GM18517 (cell line): ENCODE results near the gene INAFM2.

Source experiments
- ATAC-seq: cut with Tn5 transposase; IDR thresholded peaks from one replicate; pipeline ENCODE4 v1.9.1; 2021; ENCODE audit warnings: mild to moderate bottlenecking, moderate library complexity; ENCODE audit not compliant: unreplicated experiment

INAFM2 gene

DNA sequence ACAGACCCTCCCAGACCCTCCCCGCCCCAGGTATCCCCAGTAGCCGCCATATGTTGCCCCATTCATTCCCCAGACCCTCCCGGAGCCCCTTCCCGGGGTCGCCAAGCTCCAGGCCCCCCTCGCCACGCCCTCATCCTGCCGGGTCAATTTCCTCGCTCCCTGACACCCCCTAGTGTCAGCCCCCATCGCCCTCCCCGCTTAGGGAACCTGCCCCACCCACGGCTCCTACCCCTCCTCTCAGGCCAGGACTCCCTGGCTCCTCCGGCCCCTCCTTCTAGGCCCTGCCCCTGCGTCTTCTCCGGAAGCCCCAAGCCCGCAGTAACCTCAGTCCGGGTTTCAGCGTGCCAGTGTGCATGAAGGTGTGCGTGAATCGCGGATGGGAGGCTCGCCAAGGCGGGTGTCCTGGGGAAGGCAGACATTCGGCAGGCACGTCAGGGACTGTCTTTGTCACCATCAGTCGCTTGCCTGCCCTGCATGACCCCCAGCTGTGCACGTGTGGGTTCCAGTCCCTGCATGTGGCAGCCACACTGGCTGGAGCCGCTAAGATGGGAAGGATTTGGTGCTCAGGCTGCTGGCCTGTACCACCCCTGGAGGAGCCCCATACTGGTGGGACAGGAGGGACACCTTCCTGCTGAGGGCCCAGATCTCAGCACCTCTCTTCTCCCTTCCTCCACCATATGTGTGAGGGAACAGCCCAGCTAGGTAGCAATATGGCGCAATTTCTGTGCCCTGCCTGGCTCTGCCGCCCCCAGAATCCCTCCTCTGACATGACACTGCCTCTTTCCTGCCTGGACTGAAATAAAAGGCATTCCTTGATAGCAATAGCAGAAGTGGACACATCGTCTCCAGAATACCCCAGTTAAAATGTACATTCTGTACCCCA, 35.2 kb downstream of the INAFM2 start:
- no peak for ATAC-seq

DNA sequence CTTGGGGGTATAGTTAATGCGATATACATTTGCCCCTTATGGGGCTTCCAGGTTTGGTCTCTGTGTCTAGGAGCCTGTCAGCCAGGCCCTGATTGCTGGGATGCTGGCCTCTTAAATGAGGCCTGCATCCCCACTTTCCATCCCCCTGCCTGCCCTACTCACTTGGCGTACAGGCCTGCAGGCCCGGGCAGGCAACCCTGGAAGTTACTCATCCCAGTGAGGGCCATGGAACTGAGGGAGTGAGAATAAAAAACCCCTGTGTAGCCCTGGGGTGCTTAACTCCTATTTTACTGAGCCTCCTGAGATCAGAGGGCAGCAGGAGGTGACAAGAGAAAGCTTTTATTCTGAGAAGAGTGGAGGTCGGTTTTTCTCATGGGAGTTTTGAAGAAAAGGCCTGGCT, 36.5 kb downstream of the INAFM2 start:
- no peak for ATAC-seq

DNA sequence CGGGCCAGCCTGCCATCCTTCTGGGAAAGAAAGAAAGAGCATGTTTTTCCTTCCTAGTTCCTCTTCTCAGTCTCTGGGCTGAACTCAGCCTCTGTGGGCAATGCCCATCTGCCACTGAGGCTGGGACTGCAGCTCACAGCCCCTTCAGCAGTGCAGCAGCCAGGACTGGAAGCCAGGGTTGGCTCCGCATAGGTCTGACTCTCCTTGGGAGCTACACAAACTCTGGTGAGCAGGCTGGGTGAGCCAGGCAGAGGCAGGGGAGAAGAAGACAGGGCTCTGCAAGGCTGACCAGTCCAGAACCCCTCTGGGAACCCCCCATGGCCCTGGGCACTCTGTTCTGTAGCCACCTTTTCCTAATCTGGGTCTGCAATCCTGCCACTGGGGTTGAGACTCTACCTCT, 38.1 kb downstream of the INAFM2 start:
- no peak for ATAC-seq

DNA sequence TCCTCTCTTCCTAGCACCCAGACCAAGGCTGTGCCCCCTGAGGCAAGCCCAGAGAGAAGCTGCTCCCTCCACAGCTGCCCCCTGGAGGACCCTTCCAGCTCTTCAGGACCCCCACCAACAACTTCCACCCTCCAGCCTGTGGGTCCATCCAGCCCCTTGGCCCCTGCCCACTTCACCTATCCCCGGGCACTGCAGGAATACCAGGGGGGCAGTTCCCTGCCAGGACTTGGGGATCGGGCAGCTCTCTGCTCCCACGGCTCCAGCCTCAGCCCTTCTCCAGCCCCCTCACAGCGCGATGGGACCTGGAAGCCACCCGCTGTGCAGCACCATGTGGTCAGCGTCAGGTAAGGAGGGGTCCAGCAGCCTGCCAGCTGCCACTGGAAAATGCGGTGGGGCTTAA, 40.1 kb downstream of the INAFM2 start:
- no peak for ATAC-seq

DNA sequence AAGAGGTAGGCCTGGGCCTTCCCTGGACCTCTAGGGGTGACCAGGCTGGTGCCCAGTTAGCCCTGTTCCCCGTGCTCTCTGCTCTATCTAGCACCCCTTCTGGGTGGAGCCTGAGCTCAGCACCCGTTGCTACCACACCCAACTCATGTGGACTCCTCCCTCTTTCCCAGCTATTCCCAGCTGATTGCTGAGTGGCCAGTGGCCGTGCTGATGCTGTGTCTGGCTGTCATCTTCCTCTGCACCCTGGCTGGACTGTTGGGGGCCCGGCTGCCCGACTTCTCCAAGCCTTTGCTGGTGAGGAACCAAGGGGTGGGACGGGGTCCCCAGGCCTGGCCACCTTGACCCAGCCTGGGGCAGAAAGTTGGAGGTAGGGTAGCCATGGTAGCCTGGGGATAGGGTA, 40.8 kb downstream of the INAFM2 start:
- no peak for ATAC-seq

DNA sequence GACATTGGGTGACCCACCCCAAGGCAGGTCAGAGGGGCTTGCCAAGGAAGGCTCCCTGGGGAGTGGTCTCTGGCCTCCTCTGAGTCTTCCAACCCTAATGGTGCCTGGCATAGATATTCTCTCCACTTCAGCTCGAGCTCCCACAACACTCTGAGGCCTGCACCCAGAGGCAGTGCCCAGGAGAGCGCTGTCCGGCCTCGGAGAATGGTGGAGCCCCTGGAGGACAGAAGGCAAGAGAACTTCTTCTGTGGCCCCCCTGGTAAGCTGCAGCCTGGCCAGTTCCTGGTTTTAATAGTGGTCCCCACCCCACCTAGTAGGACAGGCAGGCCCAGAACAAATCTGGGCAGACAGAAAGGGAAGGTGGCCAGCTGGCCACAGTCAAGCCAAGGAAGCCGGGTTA, 41.5 kb downstream of the INAFM2 start:
- no peak for ATAC-seq

DNA sequence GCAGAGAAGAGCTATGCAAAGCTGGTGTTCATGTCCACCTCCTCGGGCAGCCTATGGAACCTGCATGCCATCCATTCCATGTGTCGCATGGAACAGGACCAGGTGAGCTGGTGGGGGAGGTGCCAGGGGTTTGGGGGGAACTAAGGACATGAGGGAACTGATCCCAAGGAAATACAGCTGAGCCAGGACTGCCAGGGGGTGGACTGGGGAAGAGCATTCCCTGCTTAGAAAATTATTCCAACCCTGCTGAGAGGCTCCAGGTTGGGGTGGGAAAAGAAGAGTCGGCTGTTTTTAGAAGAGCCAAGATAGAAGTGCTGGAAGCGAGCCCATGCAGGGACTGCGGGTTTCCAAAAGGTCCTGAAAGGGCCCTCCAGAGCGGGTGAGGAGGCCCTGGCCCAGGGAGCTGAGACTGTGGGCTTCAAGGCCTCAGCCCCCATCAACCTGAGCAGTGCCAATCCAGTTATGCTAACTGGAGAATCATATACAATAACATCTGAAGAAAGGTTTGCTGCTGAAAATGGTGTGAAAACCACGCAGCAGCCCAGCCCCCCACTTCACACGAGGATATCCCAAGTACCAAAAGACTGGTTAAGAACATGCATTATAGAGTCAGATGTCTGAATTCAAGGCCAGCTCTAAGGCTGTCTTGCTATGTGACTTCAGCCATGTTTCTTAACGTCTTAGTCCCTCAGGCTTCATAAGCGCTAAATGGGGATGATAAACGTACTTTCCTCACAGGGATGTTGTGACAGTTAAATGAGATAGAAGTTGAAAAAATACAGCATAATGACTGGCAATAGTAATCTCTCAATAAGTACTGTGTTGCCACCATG, 42.3 kb downstream of the INAFM2 start:
- no peak for ATAC-seq

DNA sequence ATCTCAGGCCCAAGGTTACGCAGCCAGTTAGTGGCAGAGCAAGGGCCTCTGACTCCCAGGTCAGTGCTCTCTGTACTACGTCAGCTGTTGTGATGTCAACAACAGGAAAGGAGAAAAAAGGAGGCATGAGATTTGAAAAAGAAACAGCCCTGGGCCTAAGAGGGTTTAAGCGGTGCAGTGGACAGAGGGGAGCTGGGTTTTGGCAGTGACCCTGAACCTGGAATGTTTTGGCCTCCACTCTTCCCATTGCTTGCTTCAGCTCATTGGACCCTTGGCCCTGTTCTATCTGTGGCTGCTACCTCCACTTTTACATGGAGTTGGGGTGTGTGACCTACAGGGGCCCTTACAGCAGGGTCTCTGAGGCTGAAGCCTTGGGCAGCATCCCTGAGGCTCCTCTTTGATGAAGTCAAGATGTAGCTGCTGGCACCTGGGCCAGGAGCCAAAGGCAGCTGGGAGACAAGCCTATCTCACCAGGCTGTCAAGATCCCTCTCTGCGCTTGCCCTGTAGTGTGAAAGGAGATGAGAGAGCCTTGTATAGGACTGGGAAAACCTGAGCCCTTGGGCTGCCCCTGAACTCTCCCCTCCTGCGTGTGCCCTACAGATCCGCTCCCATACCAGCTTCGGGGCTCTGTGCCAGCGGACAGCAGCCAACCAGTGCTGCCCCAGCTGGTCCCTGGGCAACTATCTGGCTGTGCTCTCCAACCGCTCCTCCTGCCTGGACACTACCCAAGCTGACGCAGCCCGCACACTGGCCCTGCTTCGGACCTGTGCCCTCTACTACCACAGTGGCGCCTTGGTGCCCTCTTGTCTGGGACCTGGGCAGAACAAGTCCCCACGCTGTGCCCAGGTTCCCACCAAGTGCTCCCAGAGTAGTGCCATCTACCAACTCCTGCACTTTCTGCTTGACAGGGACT, 43.2 kb downstream of the INAFM2 start:
- ATAC-seq, result no peak

DNA sequence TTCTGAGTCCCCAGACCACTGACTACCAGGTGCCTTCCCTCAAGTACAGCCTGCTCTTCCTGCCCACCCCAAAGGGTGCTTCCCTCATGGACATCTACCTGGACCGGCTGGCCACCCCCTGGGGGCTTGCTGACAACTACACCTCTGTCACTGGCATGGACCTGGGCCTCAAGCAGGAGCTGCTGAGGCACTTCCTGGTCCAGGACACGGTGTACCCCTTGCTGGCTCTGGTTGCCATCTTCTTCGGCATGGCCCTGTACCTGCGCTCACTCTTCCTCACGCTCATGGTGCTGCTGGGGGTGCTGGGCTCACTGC, 43.8 kb downstream of the INAFM2 start:
- ATAC-seq, result no peak

DNA sequence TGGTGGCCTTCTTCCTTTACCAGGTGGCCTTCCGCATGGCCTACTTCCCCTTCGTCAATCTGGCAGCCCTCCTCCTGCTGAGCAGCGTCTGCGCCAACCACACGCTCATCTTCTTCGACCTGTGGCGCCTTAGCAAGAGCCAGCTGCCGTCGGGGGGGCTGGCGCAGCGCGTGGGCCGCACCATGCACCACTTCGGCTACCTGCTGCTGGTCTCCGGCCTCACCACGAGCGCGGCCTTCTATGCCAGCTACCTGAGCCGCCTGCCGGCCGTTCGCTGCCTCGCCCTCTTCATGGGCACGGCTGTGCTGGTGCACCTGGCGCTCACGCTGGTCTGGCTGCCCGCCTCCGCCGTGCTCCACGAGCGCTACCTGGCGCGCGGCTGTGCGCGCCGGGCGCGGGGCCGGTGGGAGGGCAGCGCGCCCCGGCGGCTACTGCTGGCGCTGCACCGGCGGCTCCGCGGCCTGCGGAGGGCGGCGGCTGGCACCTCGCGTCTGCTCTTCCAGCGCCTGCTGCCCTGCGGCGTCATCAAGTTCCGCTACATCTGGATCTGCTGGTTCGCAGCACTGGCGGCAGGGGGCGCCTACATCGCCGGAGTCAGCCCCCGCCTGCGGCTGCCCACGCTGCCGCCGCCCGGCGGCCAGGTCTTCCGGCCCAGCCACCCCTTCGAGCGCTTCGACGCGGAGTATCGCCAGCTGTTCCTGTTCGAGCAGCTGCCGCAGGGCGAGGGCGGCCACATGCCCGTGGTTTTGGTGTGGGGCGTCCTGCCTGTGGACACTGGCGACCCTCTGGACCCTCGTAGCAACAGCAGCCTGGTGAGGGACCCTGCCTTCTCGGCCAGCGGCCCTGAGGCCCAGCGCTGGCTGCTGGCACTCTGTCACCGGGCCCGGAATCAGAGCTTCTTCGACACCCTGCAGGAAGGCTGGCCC, 44.5 kb downstream of the INAFM2 start:
- peak; percentile 85 for ATAC-seq

DNA sequence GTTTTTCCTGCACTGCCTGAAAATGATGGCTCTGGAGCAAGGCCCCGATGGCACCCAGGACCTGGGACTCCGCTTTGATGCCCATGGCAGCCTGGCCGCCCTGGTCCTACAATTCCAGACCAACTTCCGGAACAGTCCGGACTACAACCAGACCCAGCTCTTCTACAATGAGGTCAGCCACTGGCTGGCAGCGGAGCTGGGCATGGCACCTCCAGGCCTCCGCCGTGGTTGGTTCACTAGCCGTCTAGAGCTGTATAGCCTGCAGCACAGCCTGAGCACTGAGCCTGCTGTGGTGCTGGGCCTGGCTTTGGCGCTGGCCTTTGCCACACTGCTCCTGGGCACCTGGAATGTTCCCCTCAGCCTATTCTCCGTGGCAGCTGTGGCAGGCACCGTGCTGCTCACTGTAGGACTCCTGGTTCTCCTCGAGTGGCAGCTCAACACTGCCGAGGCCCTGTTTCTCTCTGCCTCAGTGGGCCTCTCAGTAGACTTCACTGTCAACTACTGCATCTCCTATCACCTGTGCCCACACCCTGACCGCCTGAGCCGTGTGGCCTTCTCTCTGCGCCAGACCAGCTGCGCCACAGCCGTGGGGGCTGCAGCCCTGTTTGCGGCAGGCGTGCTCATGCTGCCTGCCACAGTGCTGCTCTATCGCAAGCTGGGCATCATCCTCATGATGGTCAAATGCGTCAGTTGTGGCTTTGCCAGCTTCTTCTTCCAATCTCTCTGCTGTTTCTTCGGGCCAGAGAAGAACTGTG, 45.4 kb downstream of the INAFM2 start:
- ATAC-seq, result no peak

DNA sequence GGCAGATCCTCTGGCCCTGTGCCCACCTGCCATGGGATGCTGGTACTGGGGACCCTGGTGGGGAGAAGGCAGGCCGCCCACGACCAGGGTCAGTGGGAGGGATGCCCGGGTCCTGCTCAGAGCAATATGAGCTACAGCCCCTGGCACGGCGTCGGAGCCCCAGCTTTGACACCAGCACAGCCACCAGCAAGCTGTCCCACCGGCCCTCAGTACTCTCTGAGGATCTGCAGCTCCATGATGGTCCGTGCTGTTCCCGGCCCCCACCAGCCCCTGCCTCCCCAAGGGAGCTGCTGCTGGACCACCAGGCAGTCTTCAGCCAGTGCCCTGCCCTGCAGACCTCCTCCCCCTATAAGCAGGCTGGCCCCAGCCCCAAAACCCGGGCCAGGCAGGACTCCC, 46.0 kb downstream of the INAFM2 start:
- no peak for ATAC-seq

DNA sequence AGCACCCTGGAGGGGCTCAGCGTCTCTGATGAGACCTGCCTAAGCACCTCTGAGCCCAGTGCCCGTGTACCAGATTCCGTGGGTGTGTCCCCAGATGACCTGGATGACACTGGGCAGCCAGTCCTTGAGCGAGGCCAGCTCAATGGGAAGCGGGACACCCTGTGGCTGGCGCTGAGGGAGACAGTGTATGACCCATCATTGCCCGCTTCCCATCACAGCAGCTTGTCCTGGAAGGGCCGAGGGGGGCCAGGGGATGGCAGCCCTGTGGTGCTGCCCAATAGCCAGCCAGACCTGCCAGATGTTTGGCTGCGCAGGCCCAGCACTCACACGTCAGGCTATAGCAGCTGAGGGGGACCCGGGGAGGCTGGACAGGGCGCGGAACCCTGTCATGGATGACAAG, 46.5 kb downstream of the INAFM2 start:
- ATAC-seq, result no peak

DNA sequence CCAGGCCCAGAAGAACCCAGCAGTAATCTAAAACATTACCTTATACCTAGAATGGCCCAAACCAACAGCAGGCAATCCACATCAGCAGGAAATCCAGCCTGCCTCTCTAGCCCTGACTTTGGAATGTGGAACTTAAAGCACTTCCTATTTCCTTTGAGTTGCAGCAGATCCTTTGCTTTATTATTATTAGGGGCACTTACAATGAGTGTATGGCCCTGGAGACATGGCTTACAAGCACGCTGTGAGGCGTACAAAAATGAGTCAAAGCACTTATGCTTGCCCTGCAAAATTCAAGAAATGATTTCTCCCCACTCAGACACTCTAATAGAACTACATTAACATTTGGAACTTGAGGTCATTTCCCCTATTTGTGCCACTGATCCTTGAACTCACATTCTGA, 49.5 kb downstream of the INAFM2 start:
- no peak for ATAC-seq
